ENCODE measurements around the gene BCOR. TPM values are rescaled to one million over a fixed set of nuclear protein-coding genes. Genes with fewer than 3 reads are reported as not detected.

BCOR gene
- total RNA-seq, 1 experiment from 2014 or later = 134 TPM

DNA sequence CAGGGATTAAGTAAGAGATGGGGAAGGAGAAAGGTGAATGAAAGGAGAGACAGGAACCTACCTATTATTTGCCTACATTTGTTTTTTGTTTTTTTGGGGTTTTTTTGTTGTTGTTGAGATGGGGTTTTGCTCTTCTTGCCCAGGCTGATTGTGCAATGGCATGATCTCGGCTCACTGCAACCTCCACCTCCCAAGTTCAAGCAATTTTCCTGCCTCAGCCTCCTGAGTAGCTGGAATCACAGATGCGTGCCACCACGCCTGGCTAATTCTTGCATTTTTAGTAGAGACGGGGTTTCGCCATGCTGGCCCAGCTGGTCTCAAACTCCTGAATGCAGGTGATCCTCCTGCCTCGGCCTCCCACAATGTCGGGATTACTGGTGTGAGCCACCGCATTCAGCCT, 57.9 kb downstream of the BCOR start:
- no peak overlapping the region for H3K14ac ChIP-seq (ENCODE audit: insufficient read depth, low read length)
- Mint-ChIP-seq H3K4me3 (no peak overlapping the region), H3K36me3 (ENCODE audit: insufficient read depth in 1 of 3, low read depth in 3 of 3) (peaks cover 0 to 18% (median 5%) of the 10 kb centered on the region in 3 experiments; a peak in 6 of 7 replicates), H3K27ac (no peak overlapping the region), H3K4me1 (peaks cover 5 to 9% of the 10 kb centered on the region in 2 experiments; a peak in 1 of 4 replicates), H3K9me3 (peaks cover 71 to 74% of the 10 kb centered on the region in 2 experiments), H3K27me3 (ENCODE audit: low read depth) (peaks cover 2% of the 10 kb centered on the region)
- H3K4ac ChIP-seq (ENCODE audit: low read depth, low read length) = no peak overlapping the region
- H3T11ph ChIP-seq (ENCODE audit: low read length) = no peak overlapping the region
- no peak overlapping the region for H3K27ac ChIP-seq (ENCODE audit: insufficient read length, low read depth, low read length)
- H3K9ac ChIP-seq (ENCODE audit: extremely low read depth, insufficient read length, low read length) = no peak overlapping the region
- no peak overlapping the region for H4K5ac ChIP-seq (ENCODE audit: insufficient read length, low read depth, low read length)
- H2BK5ac ChIP-seq (ENCODE audit: insufficient read length, low read length) = no peak overlapping the region
- no peak overlapping the region for H4K8ac ChIP-seq (replicated peaks; ENCODE audit: insufficient read length, low read depth, low read length)
- no peaks in the 10 kb centered on the region for H3K27me3 ChIP-seq (ENCODE audit: insufficient read depth, low read length)
- H4K20me1 ChIP-seq (ENCODE audit: control insufficient read depth, insufficient read depth, insufficient read length) = no peaks in the 10 kb centered on the region
- H2BK120ac ChIP-seq (ENCODE audit: low read depth, low read length, poor library complexity, severe bottlenecking) = no peak overlapping the region
- no peak overlapping the region for H3K18ac ChIP-seq (ENCODE audit: insufficient read length, low read depth, low read length)
- no peak overlapping the region for H3K4me2 ChIP-seq (ENCODE audit: insufficient read depth, insufficient read length, low read length)
- no CpG with 5 or more reads among the region's 8 CpGs for WGBS (ENCODE audit: extremely low coverage, insufficient read length, low lambda C conversion rate)
- H3K56ac ChIP-seq (ENCODE audit: insufficient read length, low read depth, low read length) = no peak overlapping the region
- H3K23me2 ChIP-seq (ENCODE audit: insufficient read length, low read depth, low read length, poor library complexity, severe bottlenecking) = no peaks in the 10 kb centered on the region
- no peak for DNase-seq
- peaks cover 4% of the 10 kb centered on the region for H3K4me1 ChIP-seq (ENCODE audit: insufficient read depth, low read length)
- H3K79me1 ChIP-seq (ENCODE audit: insufficient read depth, low read depth, low read length, poor library complexity, severe bottlenecking) = no peaks in the 10 kb centered on the region
- H2BK20ac ChIP-seq (ENCODE audit: low read depth, low read length, poor library complexity, severe bottlenecking) = no peak overlapping the region
- H2BK12ac ChIP-seq (ENCODE audit: insufficient read length, low read depth, low read length) = no peak overlapping the region
- no peak overlapping the region for H2BK15ac ChIP-seq (ENCODE audit: low read depth, low read length)
- no peaks in the 10 kb centered on the region for H3K9me3 ChIP-seq (ENCODE audit: control insufficient read depth, low read depth, low read length)
- no peak overlapping the region for H2AK5ac ChIP-seq (ENCODE audit: insufficient read length, low read length)
- H3K23ac ChIP-seq (ENCODE audit: insufficient read length, low read depth, low read length) = no peak overlapping the region
- TF ChIP-seq, protein P1, sequence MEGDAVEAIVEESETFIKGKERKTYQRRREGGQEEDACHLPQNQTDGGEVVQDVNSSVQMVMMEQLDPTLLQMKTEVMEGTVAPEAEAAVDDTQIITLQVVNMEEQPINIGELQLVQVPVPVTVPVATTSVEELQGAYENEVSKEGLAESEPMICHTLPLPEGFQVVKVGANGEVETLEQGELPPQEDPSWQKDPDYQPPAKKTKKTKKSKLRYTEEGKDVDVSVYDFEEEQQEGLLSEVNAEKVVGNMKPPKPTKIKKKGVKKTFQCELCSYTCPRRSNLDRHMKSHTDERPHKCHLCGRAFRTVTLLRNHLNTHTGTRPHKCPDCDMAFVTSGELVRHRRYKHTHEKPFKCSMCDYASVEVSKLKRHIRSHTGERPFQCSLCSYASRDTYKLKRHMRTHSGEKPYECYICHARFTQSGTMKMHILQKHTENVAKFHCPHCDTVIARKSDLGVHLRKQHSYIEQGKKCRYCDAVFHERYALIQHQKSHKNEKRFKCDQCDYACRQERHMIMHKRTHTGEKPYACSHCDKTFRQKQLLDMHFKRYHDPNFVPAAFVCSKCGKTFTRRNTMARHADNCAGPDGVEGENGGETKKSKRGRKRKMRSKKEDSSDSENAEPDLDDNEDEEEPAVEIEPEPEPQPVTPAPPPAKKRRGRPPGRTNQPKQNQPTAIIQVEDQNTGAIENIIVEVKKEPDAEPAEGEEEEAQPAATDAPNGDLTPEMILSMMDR (conservative IDR thresholded peaks at IDR 0.05) = no peak
- H2AFZ ChIP-seq (ENCODE audit: low read length) = no peak overlapping the region
- H3K79me2 ChIP-seq (ENCODE audit: insufficient read depth, low read length) = no peaks in the 10 kb centered on the region
- no peak overlapping the region for H4K91ac ChIP-seq (ENCODE audit: insufficient read length, low read depth, low read length)

All from H9 (cell line).